GM19438 (cell line): Measurements from ENCODE around the gene NUDT22.

ENCODE experiments used
- ATAC-seq: cut with Tn5 transposase; IDR thresholded peaks from one replicate; pipeline ENCODE4 v1.9.1; 2021; ENCODE audit warnings: low read depth; ENCODE audit not compliant: unreplicated experiment

The NUDT22 gene, protein sequence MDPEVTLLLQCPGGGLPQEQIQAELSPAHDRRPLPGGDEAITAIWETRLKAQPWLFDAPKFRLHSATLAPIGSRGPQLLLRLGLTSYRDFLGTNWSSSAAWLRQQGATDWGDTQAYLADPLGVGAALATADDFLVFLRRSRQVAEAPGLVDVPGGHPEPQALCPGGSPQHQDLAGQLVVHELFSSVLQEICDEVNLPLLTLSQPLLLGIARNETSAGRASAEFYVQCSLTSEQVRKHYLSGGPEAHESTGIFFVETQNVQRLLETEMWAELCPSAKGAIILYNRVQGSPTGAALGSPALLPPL

DNA sequence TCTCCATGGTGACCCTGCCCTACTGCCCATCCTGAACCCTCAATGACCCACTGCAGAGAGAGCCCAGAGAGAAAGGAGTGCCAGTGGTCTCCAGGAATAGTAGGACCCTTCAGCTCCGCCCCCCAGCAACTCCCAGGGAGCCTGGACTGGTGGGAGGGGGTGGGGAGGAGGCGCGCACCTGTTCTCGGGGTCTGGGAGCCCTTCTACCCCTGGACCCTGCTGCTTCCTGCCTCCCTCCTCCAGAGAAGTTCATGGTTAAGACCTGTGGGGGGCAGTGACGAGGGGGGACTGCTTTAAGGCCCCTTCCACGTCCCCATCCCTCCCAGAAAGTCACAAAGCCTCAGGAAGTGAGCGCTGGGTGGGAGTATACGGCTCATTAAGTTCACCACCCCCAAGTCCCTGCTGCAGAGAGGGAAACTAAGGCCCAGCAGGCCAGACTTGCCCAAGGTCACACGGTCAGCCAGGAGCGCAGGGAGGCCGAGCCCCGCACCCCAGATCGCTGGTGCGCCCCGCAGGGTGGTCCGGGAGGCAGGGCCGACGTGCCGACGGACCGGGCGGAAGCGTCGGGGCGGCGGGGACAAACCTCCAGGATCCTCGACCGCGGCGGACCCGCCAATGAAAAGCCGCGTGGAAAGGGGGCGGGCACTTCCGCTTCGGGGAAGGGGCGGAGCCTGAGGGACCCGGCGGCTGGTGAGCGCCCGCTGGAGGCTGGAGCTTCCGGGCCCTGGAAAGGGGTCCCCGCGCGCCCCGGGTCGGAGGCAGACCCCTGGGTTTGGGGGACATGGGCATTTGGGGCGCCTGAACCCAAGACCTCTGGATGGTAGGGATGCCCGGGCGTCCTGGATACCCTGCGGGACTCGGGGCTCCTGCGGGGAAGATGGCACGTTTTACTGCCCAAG lies at the start of gene NUDT22, which contains the start of gene TRPT1:
Gene NUDT22, plus strand, starts transcription at position 667 of the 899 bp plus-strand sequence. CDS start 379 bp downstream, outside the sequence.
Gene TRPT1, minus strand, starts transcription at position 579 of the 899 bp plus-strand sequence. Its CDS starts 326 bp downstream, at position 253.
- peak; percentile 39 for ATAC-seq

- no peak for ATAC-seq
Observed at GRCh38 chr11:64176751-64177150, 49.3 kb upstream of the NUDT22 start.

GRCh38 chr11:64178203-64178602 lies 47.9 kb upstream of the NUDT22 start:
- ATAC-seq: no peak

GRCh38 chr11:64178951-64179639 lies 47.0 kb upstream of the NUDT22 start:
- no peak for ATAC-seq

- no peak for ATAC-seq
Observed at GRCh38 chr11:64180891-64181290, 45.2 kb upstream of the NUDT22 start.

- ATAC-seq: no peak
Observed at GRCh38 chr11:64181506-64182411, 44.3 kb upstream of the NUDT22 start.

GRCh38 chr11:64183890-64184289 lies 42.2 kb upstream of the NUDT22 start:
- ATAC-seq: no peak

DNA sequence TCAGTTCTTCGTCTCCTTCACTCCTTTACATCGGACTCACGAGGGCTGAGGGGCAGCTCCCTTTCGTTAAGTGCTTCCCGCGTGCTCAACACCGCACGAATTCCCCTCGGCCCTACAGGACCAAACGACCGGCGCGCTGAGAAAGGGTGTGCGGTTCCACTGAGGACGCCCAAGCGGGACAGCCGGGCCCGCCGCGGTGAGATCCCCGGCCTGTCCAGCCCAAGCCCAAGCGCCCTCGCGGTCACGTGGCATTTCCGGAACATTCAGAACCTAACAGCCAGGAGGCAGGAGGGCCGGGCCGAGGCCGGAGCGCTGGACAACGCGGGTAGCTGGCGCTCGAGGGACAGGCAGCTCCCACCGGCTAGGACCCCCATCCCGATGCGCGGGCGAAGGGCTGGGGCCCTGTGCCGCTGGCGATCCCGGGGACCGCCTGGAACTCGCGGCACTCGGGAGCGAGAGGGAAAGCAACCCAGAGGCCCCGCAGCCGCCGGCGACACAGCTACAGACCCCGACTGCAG lies 40.8 kb upstream of the NUDT22 start:
- ATAC-seq: peak; percentile 14

GRCh38 chr11:64185693-64186491 lies 40.2 kb upstream of the NUDT22 start, which contains the start of gene STIP1:
Gene STIP1, plus strand, starts transcription at chr11:64186171. Its CDS starts 91 bp downstream, at chr11:64186262.
- peak; percentile 88 for ATAC-seq

GRCh38 chr11:64186492-64187165 lies 39.4 kb upstream of the NUDT22 start:
- no peak for ATAC-seq

DNA sequence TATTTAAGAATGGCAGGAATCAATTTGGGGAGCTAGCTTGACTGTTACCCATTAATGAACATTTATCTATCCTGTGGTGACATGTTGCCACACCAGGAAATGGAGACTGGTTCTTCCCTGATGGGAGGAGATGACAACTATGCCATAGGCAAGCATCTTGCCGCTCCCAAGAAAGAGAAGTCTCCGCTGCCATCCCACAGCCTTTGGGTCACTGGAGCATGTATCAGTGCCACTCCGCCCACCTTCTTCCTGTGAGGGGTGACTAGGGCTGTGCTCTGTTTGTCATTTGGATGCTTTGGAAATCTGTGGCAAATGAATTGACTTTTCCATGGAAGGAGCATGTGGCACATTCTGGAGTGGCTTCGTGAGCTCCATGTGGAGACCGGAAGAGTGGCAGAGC lies 33.6 kb upstream of the NUDT22 start:
- ATAC-seq: no peak

GRCh38 chr11:64196626-64197025 lies 29.4 kb upstream of the NUDT22 start:
- no peak for ATAC-seq

DNA sequence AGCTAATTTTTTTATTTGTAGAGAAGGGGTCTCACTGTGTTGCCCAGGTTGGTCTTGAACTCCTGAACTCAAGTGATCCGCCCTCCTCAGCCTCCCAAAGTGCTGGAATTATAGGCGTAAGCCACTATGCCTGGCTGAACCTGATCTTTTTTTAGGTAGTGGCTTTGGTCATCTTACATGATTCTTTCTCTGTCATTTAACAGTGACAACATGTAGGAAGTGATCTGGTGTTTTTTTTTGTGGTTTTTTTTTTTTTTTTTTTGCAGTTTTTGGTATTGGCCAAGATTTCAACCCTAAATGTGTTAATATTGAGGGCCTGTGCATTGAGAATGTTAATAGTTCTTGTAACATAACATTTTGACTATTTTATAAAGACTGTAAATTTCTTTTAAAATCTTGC lies 27.6 kb upstream of the NUDT22 start:
- ATAC-seq: no peak

DNA sequence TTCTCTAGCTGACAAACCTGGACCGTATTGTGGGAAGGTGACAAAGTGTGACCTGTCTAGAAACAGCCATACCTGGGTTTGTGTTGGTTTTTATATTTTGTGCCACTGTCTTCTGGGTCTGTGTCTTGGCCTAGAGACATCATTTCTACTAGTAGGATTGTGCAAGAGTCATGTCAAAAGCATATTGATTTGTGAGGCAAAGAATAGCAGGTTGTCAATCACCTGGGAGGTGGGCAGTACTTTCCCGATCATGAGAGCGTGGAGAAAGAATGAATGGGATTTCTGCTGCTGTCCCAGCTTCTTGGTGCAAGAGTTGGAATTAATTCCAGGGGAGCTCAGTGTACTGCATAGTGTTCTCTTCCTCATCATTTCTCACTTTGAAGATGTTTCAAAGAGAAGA lies 24.5 kb upstream of the NUDT22 start:
- no peak for ATAC-seq

DNA sequence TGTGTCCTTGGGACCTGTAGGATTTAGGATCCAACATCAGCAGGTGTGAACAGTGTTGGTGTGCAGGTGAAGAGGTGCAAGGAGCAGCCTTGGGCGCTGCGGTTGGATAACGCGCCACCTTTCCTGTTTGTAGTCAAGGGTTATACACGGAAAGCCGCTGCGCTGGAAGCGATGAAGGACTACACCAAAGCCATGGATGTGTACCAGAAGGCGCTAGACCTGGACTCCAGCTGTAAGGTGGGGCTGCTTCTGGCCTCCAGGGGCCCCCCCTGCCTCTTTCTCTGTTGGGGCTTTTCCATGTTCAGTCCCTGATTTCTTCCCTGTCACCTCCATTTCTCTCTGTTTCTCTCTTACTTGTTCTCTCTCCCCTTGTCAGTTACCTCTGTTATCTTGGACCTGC lies 23.1 kb upstream of the NUDT22 start:
- no peak for ATAC-seq

- ATAC-seq: no peak
Observed at GRCh38 chr11:64203421-64204079, 22.5 kb upstream of the NUDT22 start.

DNA sequence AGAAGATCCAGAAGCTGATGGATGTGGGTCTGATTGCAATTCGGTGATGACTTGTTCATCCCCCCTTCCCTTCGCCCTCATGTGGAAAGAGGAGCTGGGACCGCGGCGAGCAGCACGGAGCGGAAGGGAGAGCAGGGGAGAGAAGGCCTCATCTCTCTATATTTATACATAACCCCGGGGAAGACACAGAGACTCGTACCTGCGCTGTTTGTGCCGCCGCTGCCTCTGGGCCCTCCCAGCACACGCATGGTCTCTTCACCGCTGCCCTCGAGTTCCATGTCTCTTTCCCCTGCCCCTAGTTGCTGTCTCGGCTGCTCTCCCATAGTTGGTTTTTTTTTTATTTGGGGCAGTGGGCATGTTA lies 22.0 kb upstream of the NUDT22 start:
- no peak for ATAC-seq

GRCh38 chr11:64204464-64204989 lies 21.5 kb upstream of the NUDT22 start:
- no peak for ATAC-seq
